ENCODE results near the gene GPATCH2L.

Gene GPATCH2L

DNA sequence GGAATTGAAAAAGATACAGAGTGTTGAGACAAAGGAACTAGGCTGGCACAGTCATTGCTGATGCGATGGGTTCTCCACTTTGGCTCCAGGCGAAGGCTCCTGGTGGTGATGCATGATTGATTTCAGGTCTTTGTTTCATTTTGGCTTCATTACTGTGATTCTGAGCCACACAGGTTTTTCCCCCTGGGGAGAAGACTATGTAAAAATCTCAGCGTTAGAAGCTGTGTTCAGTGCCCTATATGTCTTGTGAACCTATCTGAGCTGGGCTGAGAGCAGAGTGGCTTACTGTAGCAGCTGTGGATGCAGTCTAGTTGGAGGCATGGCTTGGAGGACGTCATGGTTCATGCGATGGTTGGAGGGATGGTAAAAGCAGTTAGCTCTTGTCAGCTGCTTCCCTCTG lies 54.0 kb downstream of the GPATCH2L start:
- TF ChIP-seq, protein P1, sequence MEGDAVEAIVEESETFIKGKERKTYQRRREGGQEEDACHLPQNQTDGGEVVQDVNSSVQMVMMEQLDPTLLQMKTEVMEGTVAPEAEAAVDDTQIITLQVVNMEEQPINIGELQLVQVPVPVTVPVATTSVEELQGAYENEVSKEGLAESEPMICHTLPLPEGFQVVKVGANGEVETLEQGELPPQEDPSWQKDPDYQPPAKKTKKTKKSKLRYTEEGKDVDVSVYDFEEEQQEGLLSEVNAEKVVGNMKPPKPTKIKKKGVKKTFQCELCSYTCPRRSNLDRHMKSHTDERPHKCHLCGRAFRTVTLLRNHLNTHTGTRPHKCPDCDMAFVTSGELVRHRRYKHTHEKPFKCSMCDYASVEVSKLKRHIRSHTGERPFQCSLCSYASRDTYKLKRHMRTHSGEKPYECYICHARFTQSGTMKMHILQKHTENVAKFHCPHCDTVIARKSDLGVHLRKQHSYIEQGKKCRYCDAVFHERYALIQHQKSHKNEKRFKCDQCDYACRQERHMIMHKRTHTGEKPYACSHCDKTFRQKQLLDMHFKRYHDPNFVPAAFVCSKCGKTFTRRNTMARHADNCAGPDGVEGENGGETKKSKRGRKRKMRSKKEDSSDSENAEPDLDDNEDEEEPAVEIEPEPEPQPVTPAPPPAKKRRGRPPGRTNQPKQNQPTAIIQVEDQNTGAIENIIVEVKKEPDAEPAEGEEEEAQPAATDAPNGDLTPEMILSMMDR (IDR thresholded peaks at IDR 0.05; ENCODE audit: extremely low read depth, insufficient read depth, missing control alignments): no peak
- no peak for DNase-seq (ENCODE audit: low spot score)
- in situ Hi-C loops (cut with MboI; ENCODE audit: low pct_unique_long_range_greater_than_20kb, low sequenced_read_pairs, unreplicated experiment): no loop called here

DNA sequence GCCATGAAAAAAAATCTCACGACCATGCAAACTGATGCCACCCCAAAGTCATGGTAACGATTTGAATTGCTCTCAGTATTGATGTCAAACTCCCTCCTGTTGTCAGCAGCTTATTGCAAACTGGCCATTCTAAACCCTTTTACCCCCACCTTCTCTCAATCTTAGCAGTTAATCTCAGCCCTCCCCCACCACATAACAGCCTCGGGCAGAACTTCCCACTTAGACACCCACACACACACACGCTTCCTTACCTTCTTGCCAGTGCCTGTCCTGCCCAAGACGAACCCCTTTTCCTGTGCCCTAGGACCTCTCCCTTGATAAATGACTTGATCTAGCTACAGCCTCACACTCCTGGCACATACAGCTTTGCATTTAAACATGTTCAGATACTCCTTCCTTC lies 56.6 kb downstream of the GPATCH2L start:
- in situ Hi-C loops (cut with MboI; ENCODE audit: low pct_unique_long_range_greater_than_20kb, low sequenced_read_pairs, unreplicated experiment): no loop called here
- no peak for DNase-seq (ENCODE audit: low spot score)
- TF ChIP-seq, protein P1 (IDR thresholded peaks at IDR 0.05; ENCODE audit: extremely low read depth, insufficient read depth, missing control alignments): no peak

DNA sequence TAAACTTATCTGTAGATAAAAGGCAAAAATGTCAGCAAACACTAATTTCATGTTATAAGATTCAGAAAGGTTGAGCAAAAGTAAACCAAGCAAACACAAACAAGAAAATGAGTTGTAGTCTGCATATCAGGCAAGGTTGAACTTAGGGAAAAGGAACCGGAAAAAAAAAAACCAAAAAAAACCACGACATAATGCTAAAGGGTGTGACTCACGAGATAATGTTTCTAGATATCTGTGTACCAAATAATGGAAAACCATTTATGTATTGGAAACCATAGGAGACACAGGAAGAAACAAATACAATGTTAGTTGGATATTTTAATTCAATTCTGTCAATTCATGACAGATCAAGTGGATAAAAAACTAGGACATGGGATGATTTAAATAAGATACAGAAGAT lies 60.5 kb downstream of the GPATCH2L start:
- DNase-seq (ENCODE audit: low spot score): no peak
- TF ChIP-seq, protein P1 (IDR thresholded peaks at IDR 0.05; ENCODE audit: extremely low read depth, insufficient read depth, missing control alignments): no peak
- in situ Hi-C loops (cut with MboI; ENCODE audit: low pct_unique_long_range_greater_than_20kb, low sequenced_read_pairs, unreplicated experiment): no loop called here

DNA sequence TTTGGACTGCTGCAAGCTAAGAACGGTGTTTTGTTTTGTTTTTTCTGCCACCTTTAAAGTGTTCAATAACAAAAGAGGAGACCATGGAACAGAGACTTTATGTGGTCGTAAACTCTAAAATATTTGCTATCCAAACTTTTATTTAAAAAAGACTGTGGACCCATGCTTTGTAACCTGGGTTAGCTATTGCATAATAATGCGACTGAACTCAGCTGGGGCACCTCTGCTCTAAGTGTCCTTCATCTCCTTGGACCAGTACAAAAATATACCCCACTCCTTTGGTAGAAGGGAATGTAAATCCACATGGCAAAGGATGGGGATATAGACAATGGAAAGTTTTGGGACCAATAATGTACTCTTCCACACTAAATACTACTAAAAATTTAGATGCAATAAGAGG lies 65.5 kb downstream of the GPATCH2L start:
- in situ Hi-C loops (cut with MboI; ENCODE audit: low pct_unique_long_range_greater_than_20kb, low sequenced_read_pairs, unreplicated experiment): no loop called here
- no peak for DNase-seq (ENCODE audit: low spot score)
- TF ChIP-seq, protein P1 (IDR thresholded peaks at IDR 0.05; ENCODE audit: extremely low read depth, insufficient read depth, missing control alignments): no peak

DNA sequence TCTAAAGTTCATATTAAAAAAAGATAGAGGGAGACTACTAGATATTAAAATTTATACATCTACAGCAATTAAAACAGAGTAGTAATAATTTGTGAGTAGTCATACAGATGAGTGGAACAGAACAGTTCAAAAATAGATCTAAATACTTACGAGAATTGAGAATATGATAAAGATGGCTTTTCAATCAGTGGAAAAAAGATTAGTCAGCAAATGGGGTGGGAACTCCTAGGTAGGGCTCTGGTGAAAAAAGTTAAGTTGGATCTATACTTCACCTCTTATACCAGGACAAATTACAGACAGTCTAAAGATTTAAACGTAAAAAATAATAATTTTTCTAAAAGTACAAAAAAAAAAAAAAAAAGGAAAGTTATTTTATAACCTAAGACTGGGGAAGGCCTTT lies 66.9 kb downstream of the GPATCH2L start:
- TF ChIP-seq, protein P1 (IDR thresholded peaks at IDR 0.05; ENCODE audit: extremely low read depth, insufficient read depth, missing control alignments): no peak
- no peak for DNase-seq (ENCODE audit: low spot score)
- in situ Hi-C loops (cut with MboI; ENCODE audit: low pct_unique_long_range_greater_than_20kb, low sequenced_read_pairs, unreplicated experiment): no loop called here

DNA sequence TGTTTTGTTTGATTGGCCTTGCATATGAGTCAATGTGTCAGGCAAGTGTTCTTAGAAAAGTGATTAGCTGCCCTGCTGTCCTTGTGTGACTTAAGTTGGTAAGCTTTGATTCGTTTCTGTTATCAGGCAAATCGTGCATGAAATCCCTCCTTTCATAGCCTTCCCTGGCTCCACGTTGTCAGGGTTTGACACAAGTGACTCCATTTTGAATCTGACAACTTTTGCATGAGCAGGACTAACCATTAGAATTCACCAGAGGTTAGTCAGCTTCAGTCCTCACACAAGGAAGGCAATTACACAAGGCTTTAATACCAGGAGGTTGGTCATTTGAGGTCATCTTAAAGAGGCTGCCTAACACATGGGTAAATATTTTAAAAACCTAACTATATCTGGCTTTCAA lies 68.2 kb downstream of the GPATCH2L start:
- TF ChIP-seq, protein P1 (IDR thresholded peaks at IDR 0.05; ENCODE audit: extremely low read depth, insufficient read depth, missing control alignments): no peak
- no peak for DNase-seq (ENCODE audit: low spot score)
- in situ Hi-C loops (cut with MboI; ENCODE audit: low pct_unique_long_range_greater_than_20kb, low sequenced_read_pairs, unreplicated experiment): no loop called here

Data from GM13977 (cell line).